OCI-LY3 (cell line): ENCODE measurements around the gene LRP2.

Source experiments
- CTCF ChIP-seq: fragments of 200-600, 300-600 bp; sonication (generic); IDR thresholded peaks from 2 replicates; pipeline ENCODE4 v1.5.1; 2014; ENCODE audit warnings: antibody characterized with exemption, low read length, low read depth
- EZH2phosphoT487 ChIP-seq: fragments of 200-600 bp; shearing (Covaris generic); IDR thresholded peaks from 2 replicates; pipeline ENCODE4 v1.6.1; 2018; ENCODE audit warnings: antibody characterized with exemption, mixed run types, low read depth

- TF ChIP-seq CTCF (no peak), EZH2phosphoT487 (no peak)
Measured at GRCh38 chr2:169391236-169391635, 28.9 kb upstream of the LRP2 start.
